Colonic mucosa (tissue), 4 donors: Measurements from ENCODE around the gene SPP2. TPM values are rescaled to one million over a fixed set of nuclear protein-coding genes. Genes with fewer than 3 reads are reported as not detected.

Experiments
- DNase-seq: peaks from one replicate; pipeline ENCODE4 v3.0.0-alpha.2; 2020
- H3K27ac ChIP-seq: fragments of 200-600 bp; one replicate; pipeline ENCODE4 v1.8.0; 2021
- H3K27me3 ChIP-seq: fragments of 200-600 bp; one replicate; pipeline ENCODE4 v1.8.0; 2021
- H3K36me3 ChIP-seq: fragments of 200-600 bp; one replicate; pipeline ENCODE4 v1.8.0; 2021
- H3K4me1 ChIP-seq: fragments of 200-600 bp; one replicate; pipeline ENCODE4 v1.8.0; 2021; ENCODE audit warnings: mild to moderate bottlenecking
- H3K4me3 ChIP-seq: fragments of 200-600 bp; one replicate; pipeline ENCODE4 v1.8.0; 2021
- H3K9ac ChIP-seq, 2 donors: one replicate each; pipeline ENCODE4 v1.7.0; 2013; ENCODE audit warnings: control low read depth in 2 of 2, low read depth in 2 of 2, low read length in 2 of 2
- H3K9me3 ChIP-seq: fragments of 200-600 bp; one replicate; pipeline ENCODE4 v1.8.0; 2021
- intact Hi-C: fragments of 100-400 bp; cut with DNase I; formaldehyde crosslinking; loops from one replicate; pipeline ENCODE4 v1.14.1; 2022
- total RNA-seq, 2 donors: library from RNA; stranded (reverse); fragmentation: NEBNext Ultra II Directional in 1 of 2; extraction: Animal tissue kit (Norgen Biotek cat#: 25700) in 1 of 2; gene quantifications; one replicate each; pipeline ENCODE4 v1.2.1, GENCODE V29; 2021
- TF ChIP-seq, protein P1 (sequence below): fragments of 200-600 bp; IDR thresholded peaks from one replicate; pipeline ENCODE4 v1.8.0; 2022; ENCODE audit warnings: antibody characterized with exemption, mild to moderate bottlenecking
- donor health status: healthy.
- donor health status: DM: no; HTN: no; CAD: no.
- donor health status: DM: no; HTN: no; CAD: no.

Gene SPP2
- total RNA-seq, 2 donors from 2014 or later, result not detected

DNA sequence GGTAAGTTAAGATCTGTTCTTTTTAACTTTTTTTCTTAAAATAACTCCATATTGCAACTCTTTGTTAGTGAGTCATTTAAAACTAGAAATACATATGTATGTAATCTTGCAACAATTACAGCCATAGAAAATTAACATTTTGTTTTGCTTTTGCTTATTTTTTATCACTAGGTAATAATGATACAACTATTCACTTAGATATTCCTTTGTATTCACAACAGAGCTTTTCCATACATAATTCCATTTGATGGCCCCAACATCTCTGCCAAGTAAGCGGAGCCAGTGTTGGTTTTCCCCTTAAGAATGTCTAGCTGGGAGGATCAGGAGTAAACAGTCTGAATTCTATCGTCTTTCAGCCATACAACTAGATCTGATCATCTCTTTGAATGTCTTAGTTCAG lies 16.1 kb downstream of the SPP2 start:
- Histone ChIP-seq H3K9me3 (no peaks in the 10 kb centered on the region), H3K4me1 (no peaks in the 10 kb centered on the region), H3K27me3 (no peaks in the 10 kb centered on the region), H3K4me3 (no peak overlapping the region), H3K27ac (no peak overlapping the region), H3K9ac (no peak overlapping the region), H3K36me3 (no peaks in the 10 kb centered on the region)
- intact Hi-C loops, result no loop called here
- TF ChIP-seq, protein P1, sequence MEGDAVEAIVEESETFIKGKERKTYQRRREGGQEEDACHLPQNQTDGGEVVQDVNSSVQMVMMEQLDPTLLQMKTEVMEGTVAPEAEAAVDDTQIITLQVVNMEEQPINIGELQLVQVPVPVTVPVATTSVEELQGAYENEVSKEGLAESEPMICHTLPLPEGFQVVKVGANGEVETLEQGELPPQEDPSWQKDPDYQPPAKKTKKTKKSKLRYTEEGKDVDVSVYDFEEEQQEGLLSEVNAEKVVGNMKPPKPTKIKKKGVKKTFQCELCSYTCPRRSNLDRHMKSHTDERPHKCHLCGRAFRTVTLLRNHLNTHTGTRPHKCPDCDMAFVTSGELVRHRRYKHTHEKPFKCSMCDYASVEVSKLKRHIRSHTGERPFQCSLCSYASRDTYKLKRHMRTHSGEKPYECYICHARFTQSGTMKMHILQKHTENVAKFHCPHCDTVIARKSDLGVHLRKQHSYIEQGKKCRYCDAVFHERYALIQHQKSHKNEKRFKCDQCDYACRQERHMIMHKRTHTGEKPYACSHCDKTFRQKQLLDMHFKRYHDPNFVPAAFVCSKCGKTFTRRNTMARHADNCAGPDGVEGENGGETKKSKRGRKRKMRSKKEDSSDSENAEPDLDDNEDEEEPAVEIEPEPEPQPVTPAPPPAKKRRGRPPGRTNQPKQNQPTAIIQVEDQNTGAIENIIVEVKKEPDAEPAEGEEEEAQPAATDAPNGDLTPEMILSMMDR, result no peak
- no peak for DNase-seq

DNA sequence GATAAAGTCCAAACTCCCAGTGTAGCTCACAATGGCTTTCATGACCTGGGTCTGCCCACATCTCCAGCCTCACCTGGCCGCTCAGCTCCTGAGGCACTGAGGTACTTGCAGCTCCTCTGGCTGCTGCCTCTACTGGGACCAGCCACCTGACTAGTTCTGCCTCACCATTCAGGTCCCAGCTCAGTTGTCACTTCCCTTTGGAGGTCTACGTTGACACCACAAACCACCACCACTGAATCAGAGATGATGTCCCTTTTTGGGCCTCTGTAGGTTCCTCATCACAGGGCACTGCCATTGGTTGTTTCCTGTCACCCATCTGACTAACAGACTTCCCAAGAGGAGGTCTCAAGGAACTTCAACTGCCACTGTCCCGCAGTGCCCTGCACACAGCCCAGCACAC lies 21.2 kb downstream of the SPP2 start:
- no peaks in the 10 kb centered on the region for H3K27me3 ChIP-seq
- H3K27ac ChIP-seq, result no peak overlapping the region
- DNase-seq, result no peak
- H3K4me3 ChIP-seq, result no peak overlapping the region
- no peaks in the 10 kb centered on the region for H3K36me3 ChIP-seq
- no peaks in the 10 kb centered on the region for H3K9me3 ChIP-seq
- no peak overlapping the region for H3K9ac ChIP-seq
- H3K4me1 ChIP-seq, result no peaks in the 10 kb centered on the region
- TF ChIP-seq, protein P1, result no peak
- intact Hi-C loops, result no loop called here

DNA sequence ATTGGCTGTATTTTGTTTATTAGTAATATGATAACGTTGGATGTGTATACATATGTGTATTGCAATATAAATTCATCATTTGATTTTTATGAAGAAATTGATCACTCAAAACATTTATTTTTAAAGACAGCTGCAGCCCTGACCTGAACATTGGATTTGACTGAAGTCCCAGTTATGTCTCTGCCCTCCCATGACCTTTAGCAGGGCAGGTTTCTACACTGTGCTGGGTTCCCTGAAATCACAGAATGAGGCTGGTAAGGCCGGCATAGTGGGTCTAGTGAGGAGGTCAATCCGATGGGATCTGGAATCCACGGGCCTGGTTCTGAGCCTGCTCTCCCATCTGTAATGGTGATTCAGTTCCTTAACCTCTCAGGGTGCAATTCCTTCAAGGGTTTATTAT lies 22.0 kb downstream of the SPP2 start:
- TF ChIP-seq, protein P1, result no peak
- H3K27me3 ChIP-seq, result no peaks in the 10 kb centered on the region
- intact Hi-C loops, result no loop called here
- DNase-seq, result no peak
- H3K9me3 ChIP-seq, result no peaks in the 10 kb centered on the region
- H3K9ac ChIP-seq, result no peak overlapping the region
- H3K36me3 ChIP-seq, result no peaks in the 10 kb centered on the region
- H3K27ac ChIP-seq, result no peak overlapping the region
- H3K4me1 ChIP-seq, result no peaks in the 10 kb centered on the region
- no peak overlapping the region for H3K4me3 ChIP-seq

DNA sequence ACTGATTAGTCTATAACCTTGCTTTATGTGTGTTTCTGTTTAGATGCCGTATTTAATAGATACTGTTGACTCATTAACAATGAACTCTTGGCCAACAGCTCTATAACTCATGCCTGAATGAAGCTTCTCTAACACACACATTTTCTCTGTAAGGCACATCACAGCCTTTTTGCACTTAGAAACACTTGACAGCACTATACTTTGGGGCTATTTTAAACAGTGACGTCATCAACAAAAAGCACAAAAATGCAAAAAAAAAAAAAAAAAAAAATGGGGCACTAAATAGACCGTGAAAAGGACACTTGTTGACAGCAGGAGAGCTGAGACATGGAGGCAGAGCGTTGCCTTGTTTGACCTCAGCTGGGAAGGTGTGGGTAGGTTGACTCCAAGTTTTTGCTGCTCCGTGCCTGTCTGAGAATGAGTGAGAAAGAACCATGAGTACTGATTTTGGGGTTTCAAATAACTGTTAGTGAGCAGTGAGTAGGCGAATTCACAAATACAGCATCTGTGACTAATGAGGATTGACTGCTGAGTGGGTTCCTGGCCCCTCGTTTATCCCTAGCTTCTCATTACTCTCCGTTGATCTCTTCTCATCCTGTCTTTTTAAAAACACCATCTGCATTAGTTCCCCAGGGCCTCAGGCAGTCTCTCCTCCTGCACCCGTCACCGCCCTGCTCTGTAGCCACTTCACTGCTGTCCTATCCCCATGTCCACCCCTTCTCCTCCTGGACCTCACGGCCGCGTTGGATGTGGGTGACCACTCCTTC lies 24.4 kb downstream of the SPP2 start:
- no peak overlapping the region for H3K9ac ChIP-seq
- intact Hi-C loops, result no loop called here
- TF ChIP-seq, protein P1, result no peak
- no peaks in the 10 kb centered on the region for H3K9me3 ChIP-seq
- no peaks in the 10 kb centered on the region for H3K36me3 ChIP-seq
- no peak overlapping the region for H3K4me3 ChIP-seq
- DNase-seq, result no peak
- H3K27me3 ChIP-seq, result no peaks in the 10 kb centered on the region
- no peaks in the 10 kb centered on the region for H3K4me1 ChIP-seq
- no peak overlapping the region for H3K27ac ChIP-seq

DNA sequence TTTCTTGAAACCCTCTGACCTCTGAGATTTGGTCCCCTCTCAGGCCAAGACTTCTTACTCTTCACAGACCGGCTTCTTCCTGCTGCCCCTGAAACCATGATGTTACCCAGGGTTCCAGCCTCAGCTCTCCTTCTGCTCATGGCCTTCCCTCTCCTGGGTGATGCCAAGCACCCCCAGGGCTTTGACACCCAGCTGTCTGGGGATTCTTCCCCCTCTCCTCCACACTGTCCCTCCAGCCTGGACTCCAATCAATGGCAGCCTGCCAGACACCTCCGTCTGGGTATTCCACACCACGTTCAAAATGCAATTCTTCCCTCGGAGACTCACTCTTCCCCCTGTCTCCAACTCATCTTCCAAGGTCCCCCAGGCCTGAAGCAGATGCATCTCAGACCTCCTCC lies 25.0 kb downstream of the SPP2 start:
- Histone ChIP-seq H3K36me3 (no peaks in the 10 kb centered on the region), H3K9ac (no peak overlapping the region), H3K27me3 (no peaks in the 10 kb centered on the region), H3K27ac (no peak overlapping the region), H3K4me3 (no peak overlapping the region), H3K9me3 (no peaks in the 10 kb centered on the region), H3K4me1 (no peaks in the 10 kb centered on the region)
- intact Hi-C loops, result no loop called here
- no peak for DNase-seq
- TF ChIP-seq, protein P1, result no peak
